Thyroid gland (tissue), 4 donors: ENCODE results near the gene CAMKK1. TPM values are rescaled to one million over a fixed set of nuclear protein-coding genes. Genes with fewer than 3 reads are reported as not detected.

Experiments used
- DNase-seq, 2 donors: peaks; one replicate each; pipeline ENCODE4 v3.0.0-alpha.2; 2019
- H3K27ac ChIP-seq, 3 donors: fragments of 200-600 bp; sonication (generic); 1 replicate in 2 of 3; 2 replicates in 1 of 3; pipeline ENCODE4 v1.5.1; 2016 to 2019; ENCODE audit warnings: mild to moderate bottlenecking in 1 of 3, moderate library complexity in 1 of 3
- H3K27me3 ChIP-seq: fragments of 200-600 bp; sonication (generic); one replicate; pipeline ENCODE4 v1.5.1; 2019
- H3K36me3 ChIP-seq, 2 donors: fragments of 200-600 bp; sonication (generic); one replicate each; pipeline ENCODE4 v1.5.1; 2016 to 2019
- H3K4me1 ChIP-seq, 2 donors: fragments of 200-600 bp; sonication (generic); one replicate each; pipeline ENCODE4 v1.5.1; 2017 to 2019
- H3K4me3 ChIP-seq, 3 donors: fragments of 200-600 bp; sonication (generic); replicated peaks in 1 of 3; 1 replicate in 2 of 3; 2 replicates in 1 of 3; pipeline ENCODE4 v1.5.1; 2016; ENCODE audit warnings: mild to moderate bottlenecking in 1 of 3
- H3K9me3 ChIP-seq: fragments of 200-600 bp; sonication (generic); one replicate; pipeline ENCODE4 v1.5.1; 2017
- POLR2A ChIP-seq, 2 donors: fragments of 450-650 bp; IDR thresholded peaks; one replicate each; pipeline ENCODE4 v1.6.1; 2017; ENCODE audit warnings: antibody characterized with exemption in 2 of 2, mild to moderate bottlenecking in 2 of 2, moderate library complexity in 1 of 2
- whole genome bisulfite sequencing, 2 donors: methylation state at CpG; one replicate each; pipeline ENCODE4 v1.1.5; 2017; 5-methylcytosine and 5-hydroxymethylcytosine counted together
- intact Hi-C: fragments of 100-400 bp; cut with DNase I; formaldehyde crosslinking; loops from one replicate; pipeline ENCODE4 v1.15.1; 2023
- total RNA-seq, 4 donors: library from RNA; depleted of rRNA; stranded (reverse); fragments of >200 nt; gene quantifications; one replicate each; pipeline ENCODE4 v1.2.3, GENCODE V29; 2016
- TF ChIP-seq, protein P1 (sequence below), 6 experiments: fragments of 200-600 bp in 3 of 6; fragments of 450-650 bp in 3 of 6; sonication (generic) in 3 of 6; IDR thresholded peaks; one replicate each; pipeline ENCODE4 v1.5.1; 2016 to 2019; ENCODE audit warnings: antibody characterized with exemption in 6 of 6, mild to moderate bottlenecking in 2 of 6, inconsistent platforms in 1 of 6, moderate library complexity in 1 of 6

CAMKK1 gene
- total RNA-seq, 4 donors from 2014 or later = 5.9 to 10.1 (median 7.9) TPM

DNA sequence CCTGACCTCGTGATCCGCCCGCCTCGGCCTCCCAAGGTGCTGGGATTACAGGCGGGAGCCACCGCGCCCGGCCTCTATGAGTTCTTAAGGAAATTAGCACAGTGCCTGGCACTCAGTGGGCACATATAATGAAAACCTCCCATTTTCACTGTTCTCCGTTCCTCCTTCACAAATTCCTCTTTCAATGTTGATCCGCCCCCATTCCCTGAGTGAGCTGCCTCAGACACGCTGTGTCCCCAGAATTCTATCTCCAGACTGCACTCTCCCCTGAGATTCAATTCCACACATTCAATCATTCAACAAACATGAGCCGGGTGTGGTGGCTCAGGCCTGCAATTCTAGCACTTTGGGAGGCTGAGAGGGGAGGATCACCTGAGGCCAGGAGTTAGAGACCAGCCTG, 16.4 kb upstream of the CAMKK1 start:
- no peaks in the 10 kb centered on the region for H3K4me1 ChIP-seq
- H3K36me3 ChIP-seq = no peaks in the 10 kb centered on the region
- WGBS, 2 donors = 97 to 98% methylated on average over 12 of the region's 12 CpGs
- no peak for DNase-seq
- H3K27ac ChIP-seq = no peak overlapping the region
- TF ChIP-seq POLR2A (IDR thresholded peaks at IDR 0.05) = no peak
- TF ChIP-seq, protein P1, sequence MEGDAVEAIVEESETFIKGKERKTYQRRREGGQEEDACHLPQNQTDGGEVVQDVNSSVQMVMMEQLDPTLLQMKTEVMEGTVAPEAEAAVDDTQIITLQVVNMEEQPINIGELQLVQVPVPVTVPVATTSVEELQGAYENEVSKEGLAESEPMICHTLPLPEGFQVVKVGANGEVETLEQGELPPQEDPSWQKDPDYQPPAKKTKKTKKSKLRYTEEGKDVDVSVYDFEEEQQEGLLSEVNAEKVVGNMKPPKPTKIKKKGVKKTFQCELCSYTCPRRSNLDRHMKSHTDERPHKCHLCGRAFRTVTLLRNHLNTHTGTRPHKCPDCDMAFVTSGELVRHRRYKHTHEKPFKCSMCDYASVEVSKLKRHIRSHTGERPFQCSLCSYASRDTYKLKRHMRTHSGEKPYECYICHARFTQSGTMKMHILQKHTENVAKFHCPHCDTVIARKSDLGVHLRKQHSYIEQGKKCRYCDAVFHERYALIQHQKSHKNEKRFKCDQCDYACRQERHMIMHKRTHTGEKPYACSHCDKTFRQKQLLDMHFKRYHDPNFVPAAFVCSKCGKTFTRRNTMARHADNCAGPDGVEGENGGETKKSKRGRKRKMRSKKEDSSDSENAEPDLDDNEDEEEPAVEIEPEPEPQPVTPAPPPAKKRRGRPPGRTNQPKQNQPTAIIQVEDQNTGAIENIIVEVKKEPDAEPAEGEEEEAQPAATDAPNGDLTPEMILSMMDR (IDR thresholded peaks at IDR 0.05) = no peak
- intact Hi-C loops = no loop called here
- no peaks in the 10 kb centered on the region for H3K27me3 ChIP-seq
- no peak overlapping the region for H3K4me3 ChIP-seq
- no peaks in the 10 kb centered on the region for H3K9me3 ChIP-seq

DNA sequence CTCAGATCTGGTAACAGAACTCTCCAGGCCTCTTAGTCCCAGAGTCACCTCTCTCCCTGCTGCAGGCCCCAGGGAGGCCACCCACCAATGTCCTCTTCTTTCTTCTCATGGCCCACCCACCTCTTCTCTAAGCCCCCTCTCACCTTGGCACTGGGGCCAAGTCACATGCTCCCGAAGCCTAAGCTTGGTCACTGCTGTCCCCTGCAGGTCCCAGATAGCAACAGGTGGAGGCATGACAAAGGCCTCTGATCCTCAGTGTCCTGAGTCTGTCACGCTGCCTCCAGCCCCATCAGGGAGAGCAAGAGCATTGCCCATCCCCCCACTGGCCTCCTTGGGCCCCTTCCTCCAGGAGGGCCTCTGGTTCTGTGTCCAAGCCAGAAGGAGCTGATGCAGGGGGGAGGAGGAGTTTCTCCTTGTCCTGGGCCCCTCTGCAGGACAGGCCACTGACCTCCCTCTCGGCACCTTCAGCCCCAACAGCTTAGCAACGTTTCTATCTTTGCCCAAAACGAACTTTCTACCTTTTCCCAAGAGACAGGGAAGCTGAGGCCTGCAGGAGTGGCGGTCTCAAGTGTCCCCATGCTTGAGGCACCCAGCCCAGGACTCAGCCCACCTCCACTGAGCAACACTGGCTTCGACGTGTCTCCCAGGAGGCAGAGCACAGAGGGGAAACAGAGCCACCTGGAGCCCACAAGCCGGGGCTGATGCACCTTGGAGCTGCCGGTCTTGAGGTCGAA, 14.8 kb upstream of the CAMKK1 start:
- Histone ChIP-seq H3K27me3 (no peaks in the 10 kb centered on the region), H3K27ac (no peak overlapping the region), H3K9me3 (no peaks in the 10 kb centered on the region), H3K36me3 (no peaks in the 10 kb centered on the region), H3K4me3 (no peak overlapping the region), H3K4me1 (no peaks in the 10 kb centered on the region)
- 81 to 82% methylated on average over 11 of the region's 11 CpGs for WGBS, 2 donors
- TF ChIP-seq POLR2A (IDR thresholded peaks at IDR 0.05) = no peak
- TF ChIP-seq, protein P1 (IDR thresholded peaks at IDR 0.05) = peak in 4 of 6 experiments; percentile 26 to 49 (median 32)
- no peak for DNase-seq
- intact Hi-C loops = no loop called here

DNA sequence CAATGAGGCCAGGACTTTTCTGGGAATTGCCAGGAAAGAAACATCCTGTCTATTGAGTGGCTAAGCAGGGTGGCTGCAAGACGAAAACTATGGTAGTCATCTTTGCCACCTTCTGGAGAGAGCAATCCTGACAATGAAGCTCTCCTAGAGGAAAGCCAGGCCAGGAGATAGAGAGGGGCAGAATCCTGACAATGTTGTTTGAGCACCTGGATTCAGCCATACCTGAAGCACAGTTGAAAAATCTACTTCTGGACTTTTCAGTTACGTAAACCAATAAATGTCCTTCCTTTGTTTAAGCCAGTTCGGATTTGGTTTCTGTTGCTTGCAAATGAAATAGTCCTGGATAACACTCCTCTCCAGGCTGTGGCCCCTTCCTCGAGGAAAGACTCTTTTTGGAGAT, 14.0 kb upstream of the CAMKK1 start:
- Histone ChIP-seq H3K27ac (no peak overlapping the region), H3K36me3 (no peaks in the 10 kb centered on the region), H3K9me3 (no peaks in the 10 kb centered on the region), H3K4me3 (no peak overlapping the region), H3K27me3 (no peaks in the 10 kb centered on the region), H3K4me1 (no peaks in the 10 kb centered on the region)
- intact Hi-C loops = no loop called here
- WGBS, 2 donors = 91 to 96% methylated on average over 4 of the region's 4 CpGs
- TF ChIP-seq, protein P1 (IDR thresholded peaks at IDR 0.05) = no peak
- no peak for TF ChIP-seq POLR2A (IDR thresholded peaks at IDR 0.05)
- no peak for DNase-seq

DNA sequence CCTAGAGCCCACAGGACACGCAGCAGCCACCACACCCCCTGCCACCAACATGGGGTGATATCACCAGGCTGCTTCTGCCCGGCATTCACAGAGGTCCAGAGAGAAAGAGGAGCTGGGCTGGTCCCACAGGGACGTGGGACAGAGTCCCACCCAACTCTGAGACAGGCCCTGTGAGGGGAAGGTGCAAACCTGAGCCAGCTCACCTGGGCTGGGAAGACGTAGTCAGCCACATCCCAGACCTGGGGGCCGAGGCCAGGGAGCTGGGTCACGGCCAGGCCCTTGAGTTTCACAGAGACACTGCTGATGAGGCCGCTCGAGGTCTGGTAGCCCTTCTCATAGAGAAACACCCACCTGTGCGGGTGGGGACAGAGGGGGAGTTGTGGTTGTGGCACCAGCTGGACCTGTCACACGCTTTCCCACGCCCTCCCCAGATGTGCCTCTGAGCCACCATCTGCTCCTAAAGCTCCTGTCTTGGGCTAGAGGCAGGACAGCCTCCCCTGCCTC, 12.2 kb upstream of the CAMKK1 start:
- intact Hi-C loops = no loop called here
- TF ChIP-seq, protein P1 (IDR thresholded peaks at IDR 0.05) = no peak
- no peak for TF ChIP-seq POLR2A (IDR thresholded peaks at IDR 0.05)
- Histone ChIP-seq H3K4me1 (no peaks in the 10 kb centered on the region), H3K36me3 (no peaks in the 10 kb centered on the region), H3K27me3 (no peaks in the 10 kb centered on the region), H3K9me3 (no peaks in the 10 kb centered on the region), H3K4me3 (no peak overlapping the region), H3K27ac (no peak overlapping the region)
- 80 to 89% methylated on average over 5 of the region's 11 CpGs for WGBS, 2 donors
- DNase-seq = no peak

DNA sequence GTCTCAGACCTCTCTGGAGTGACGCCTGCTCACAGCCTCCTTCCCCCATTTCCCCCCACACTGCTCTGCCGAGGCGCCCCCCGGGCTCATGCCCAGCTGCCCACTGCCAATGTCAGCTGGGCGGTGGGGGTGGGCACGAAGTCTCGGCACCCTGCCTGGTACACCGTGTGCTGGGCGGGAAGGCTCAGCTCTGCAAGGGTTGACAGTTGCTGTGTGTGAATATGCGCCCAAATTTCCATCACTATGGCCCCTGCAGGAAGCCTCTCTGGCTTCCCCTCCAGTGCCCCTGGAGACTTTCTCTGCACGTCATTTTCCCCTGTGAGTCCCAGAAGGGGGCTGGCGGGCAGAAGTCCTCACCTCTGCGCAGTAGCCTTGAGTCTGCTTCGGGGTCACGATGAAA, 11.6 kb upstream of the CAMKK1 start:
- no peaks in the 10 kb centered on the region for H3K4me1 ChIP-seq
- intact Hi-C loops = no loop called here
- 83 to 87% methylated on average over 9 to 12 of the region's 15 CpGs for WGBS, 2 donors
- no peak overlapping the region for H3K4me3 ChIP-seq
- H3K27ac ChIP-seq = no peak overlapping the region
- DNase-seq = no peak
- H3K27me3 ChIP-seq = no peaks in the 10 kb centered on the region
- H3K9me3 ChIP-seq = no peaks in the 10 kb centered on the region
- TF ChIP-seq, protein P1 (IDR thresholded peaks at IDR 0.05) = no peak
- TF ChIP-seq POLR2A (IDR thresholded peaks at IDR 0.05) = no peak
- H3K36me3 ChIP-seq = no peaks in the 10 kb centered on the region
